Measurements from ENCODE around the gene TBC1D9. TPM values are rescaled to one million over a fixed set of nuclear protein-coding genes. Genes with fewer than 3 reads are reported as not detected.
A peak's percentile ranks its signal among the peaks of the same experiment; 100 is the strongest.
"Not testable (repeated sequence)": the region's sequence is repeated elsewhere in the genome, so short reads cannot be mapped to it uniquely, and the experiment has no call there.

TBC1D9 gene
- total RNA-seq, 1 experiment from 2014 or later, result 4.6 TPM

DNA sequence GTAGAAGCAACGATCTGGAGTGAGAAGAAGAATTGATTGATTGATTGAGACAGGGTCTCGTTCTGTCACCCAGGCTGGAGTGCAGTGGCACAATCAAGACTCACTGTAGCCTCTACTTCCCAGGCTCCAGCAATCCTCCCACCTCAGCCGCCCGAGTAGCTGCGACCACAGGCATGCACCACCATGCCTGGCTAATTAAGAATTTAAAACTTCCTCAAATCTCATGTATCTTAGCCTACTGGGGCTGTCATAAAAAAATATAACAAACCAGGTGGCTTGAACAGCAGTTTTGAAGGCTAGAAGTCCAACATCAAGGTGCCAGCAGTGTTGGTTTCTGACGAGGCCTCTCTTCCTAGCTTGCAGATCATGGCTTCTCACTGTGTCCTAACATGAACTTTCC is 18.3 kb upstream of the TBC1D9 start:
- DNase-seq, result no peak
- Histone ChIP-seq H3K36me3 (replicated peaks; ENCODE audit: control insufficient read depth, insufficient read depth, low read length) (no peaks in the 10 kb centered on the region), H3K27me3 (ENCODE audit: control insufficient read depth, insufficient read depth, low read length) (no peaks in the 10 kb centered on the region), H3K4me3 (ENCODE audit: insufficient read depth, low read depth, low read length) (no peak overlapping the region)

GRCh38 chr4:140769209-140769608 is 13.0 kb upstream of the TBC1D9 start:
- Histone ChIP-seq H3K4me3 (ENCODE audit: insufficient read depth, low read depth, low read length) (no peak overlapping the region), H3K36me3 (replicated peaks; ENCODE audit: control insufficient read depth, insufficient read depth, low read length) (no peaks in the 10 kb centered on the region), H3K27me3 (ENCODE audit: control insufficient read depth, insufficient read depth, low read length) (no peaks in the 10 kb centered on the region; the same call in 1 of the 2 replicates)
- DNase-seq, result no peak

- Histone ChIP-seq H3K27me3 (ENCODE audit: control insufficient read depth, insufficient read depth, low read length) (peaks cover 5% of the 10 kb centered on the region; the same call in 1 of the 2 replicates), H3K4me3 (ENCODE audit: insufficient read depth, low read depth, low read length) (no peak overlapping the region), H3K36me3 (replicated peaks; ENCODE audit: control insufficient read depth, insufficient read depth, low read length) (no peaks in the 10 kb centered on the region)
- DNase-seq, result peak; percentile 13
Measured at GRCh38 chr4:140764785-140765392, 8.7 kb upstream of the TBC1D9 start.

DNA sequence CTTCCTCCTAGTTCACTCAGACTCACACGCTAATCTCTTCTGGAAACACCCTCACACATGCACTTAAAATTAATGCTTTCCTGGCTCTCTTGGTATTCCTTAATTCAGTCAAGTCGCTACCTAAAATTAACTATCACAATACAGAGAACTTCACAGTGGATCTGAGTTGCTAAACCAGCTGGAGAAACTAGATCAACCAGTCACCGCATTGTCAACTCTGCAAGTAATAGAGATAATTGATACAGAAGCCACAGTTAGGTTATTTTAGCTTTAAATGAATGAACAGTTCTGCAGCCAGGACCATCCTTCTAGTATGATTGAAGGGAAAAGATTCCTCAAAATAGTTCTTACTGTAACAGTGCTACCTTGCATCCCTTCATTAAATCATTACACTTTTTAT is 6.0 kb upstream of the TBC1D9 start:
- H3K36me3 ChIP-seq (replicated peaks; ENCODE audit: control insufficient read depth, insufficient read depth, low read length), result no peaks in the 10 kb centered on the region
- no peak overlapping the region for H3K4me3 ChIP-seq (ENCODE audit: insufficient read depth, low read depth, low read length)
- H3K27me3 ChIP-seq (ENCODE audit: control insufficient read depth, insufficient read depth, low read length), result peaks cover 29% of the 10 kb centered on the region; the same call in 1 of the 2 replicates
- no peak for DNase-seq

DNA sequence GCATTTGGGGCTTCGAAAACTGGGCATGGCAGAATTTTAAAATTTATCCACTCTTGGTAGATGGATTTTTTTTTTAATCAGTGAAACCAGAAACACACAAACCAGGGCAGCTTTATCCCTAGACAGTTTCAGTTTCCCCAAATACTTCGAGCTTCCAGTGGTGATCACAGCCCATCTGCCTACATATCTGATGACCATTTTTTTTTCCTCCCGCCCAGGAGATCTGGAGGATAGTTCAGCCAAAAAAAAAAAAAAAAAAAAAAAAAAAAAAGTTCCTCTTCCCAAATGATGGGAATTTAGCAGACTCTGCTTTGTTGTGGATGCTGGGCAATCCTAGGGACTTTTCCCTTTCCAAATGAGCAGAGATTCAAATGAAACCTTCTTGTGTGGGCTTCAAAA is 1.0 kb upstream of the TBC1D9 start:
- no peak overlapping the region for H3K4me3 ChIP-seq (ENCODE audit: insufficient read depth, low read depth, low read length)
- peak; percentile 6 for DNase-seq
- H3K27me3 ChIP-seq (ENCODE audit: control insufficient read depth, insufficient read depth, low read length), result peaks cover 68% of the 10 kb centered on the region
- no peaks in the 10 kb centered on the region for H3K36me3 ChIP-seq (replicated peaks; ENCODE audit: control insufficient read depth, insufficient read depth, low read length)

- Histone ChIP-seq H3K4me3 (ENCODE audit: insufficient read depth, low read depth, low read length) (peak overlapping the region; percentile 64), H3K27me3 (ENCODE audit: control insufficient read depth, insufficient read depth, low read length) (peaks cover 65% of the 10 kb centered on the region), H3K36me3 (replicated peaks; ENCODE audit: control insufficient read depth, insufficient read depth, low read length) (no peaks in the 10 kb centered on the region)
- peak; percentile 73 for DNase-seq
Measured at GRCh38 chr4:140755774-140756318, 339 bp downstream of the TBC1D9 start.

DNA sequence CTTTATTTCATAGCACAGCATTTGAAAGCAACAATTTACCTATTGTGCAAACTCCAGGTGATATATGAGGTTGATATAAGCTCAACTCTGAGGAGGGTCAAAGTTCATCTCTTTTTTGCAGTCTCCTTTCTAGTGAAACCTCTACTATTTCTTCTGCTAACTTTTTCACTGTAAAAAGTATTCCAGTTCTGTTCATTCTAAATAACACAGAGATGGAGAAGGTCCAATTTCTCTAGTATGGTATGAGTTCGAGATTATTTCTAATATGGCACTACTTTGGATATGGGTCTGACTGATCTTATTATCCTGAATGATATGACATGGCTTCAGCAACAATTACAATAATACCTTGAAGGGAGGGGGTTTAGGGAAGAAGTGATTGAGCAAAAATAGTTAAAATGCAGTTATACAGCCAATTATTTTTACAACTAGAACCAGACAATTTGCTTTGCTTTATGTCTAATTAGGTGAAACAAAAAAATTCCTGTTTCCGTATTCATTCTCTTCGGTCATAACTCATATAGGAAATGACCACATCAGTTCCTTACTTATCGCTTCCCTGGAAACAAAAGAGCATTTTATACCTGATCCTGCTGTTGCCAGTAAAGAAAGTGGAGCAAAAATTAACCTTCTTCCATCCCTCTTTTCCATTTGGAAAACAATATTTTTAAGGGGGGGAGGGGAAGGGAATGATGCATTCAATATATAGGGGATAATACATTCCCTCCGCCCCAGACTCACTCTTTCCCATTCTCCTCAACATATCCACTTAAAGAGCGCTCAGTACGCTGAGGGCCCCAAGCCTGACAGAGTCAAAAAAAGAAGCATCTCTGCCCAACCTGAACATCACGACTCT is 1.0 kb downstream of the TBC1D9 start:
- Histone ChIP-seq H3K36me3 (replicated peaks; ENCODE audit: control insufficient read depth, insufficient read depth, low read length) (no peaks in the 10 kb centered on the region), H3K27me3 (ENCODE audit: control insufficient read depth, insufficient read depth, low read length) (peaks cover 65% of the 10 kb centered on the region), H3K4me3 (ENCODE audit: insufficient read depth, low read depth, low read length) (peak overlapping the region; percentile 64)
- DNase-seq, result no peak

GRCh38 chr4:140753329-140753728 is 2.9 kb downstream of the TBC1D9 start:
- DNase-seq, result no peak
- H3K4me3 ChIP-seq (ENCODE audit: insufficient read depth, low read depth, low read length), result no peak overlapping the region
- peaks cover 50% of the 10 kb centered on the region for H3K27me3 ChIP-seq (ENCODE audit: control insufficient read depth, insufficient read depth, low read length)

GRCh38 chr4:140752291-140753068 is 3.7 kb downstream of the TBC1D9 start:
- no peak overlapping the region for H3K4me3 ChIP-seq (ENCODE audit: insufficient read depth, low read depth, low read length)
- peaks cover 41% of the 10 kb centered on the region for H3K27me3 ChIP-seq (ENCODE audit: control insufficient read depth, insufficient read depth, low read length)
- H3K36me3 ChIP-seq (replicated peaks; ENCODE audit: control insufficient read depth, insufficient read depth, low read length), result no peaks in the 10 kb centered on the region
- DNase-seq, result no peak

More at GRCh38 chr4:140753329-140753728, 2.9 kb downstream of the TBC1D9 start:
- no peaks in the 10 kb centered on the region for H3K36me3 ChIP-seq (replicated peaks; ENCODE audit: control insufficient read depth, insufficient read depth, low read length)

- no peaks in the 10 kb centered on the region for H3K36me3 ChIP-seq (replicated peaks; ENCODE audit: control insufficient read depth, insufficient read depth, low read length)
- H3K27me3 ChIP-seq (ENCODE audit: control insufficient read depth, insufficient read depth, low read length), result peaks cover 27% of the 10 kb centered on the region
- DNase-seq, result no peak
- no peak overlapping the region for H3K4me3 ChIP-seq (ENCODE audit: insufficient read depth, low read depth, low read length)
Measured at GRCh38 chr4:140750470-140750869, 5.7 kb downstream of the TBC1D9 start.

DNA sequence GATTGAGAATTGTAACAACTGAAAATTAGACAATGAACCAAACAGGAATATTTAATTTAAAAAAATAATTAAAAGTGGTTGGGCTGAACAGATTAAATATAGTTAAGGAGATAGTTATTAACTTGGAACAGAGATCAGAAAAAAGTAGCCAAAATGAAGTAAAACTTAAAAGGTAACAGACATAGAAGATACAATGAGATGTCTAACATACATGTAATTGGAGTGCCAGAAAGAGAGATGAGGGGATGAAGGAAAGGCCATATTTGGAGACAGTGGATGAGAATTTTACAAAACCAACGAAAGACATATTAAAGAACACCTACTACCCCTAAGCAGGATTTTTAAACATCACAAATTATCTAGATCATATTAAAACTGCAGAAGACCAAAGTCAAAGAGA is 8.0 kb downstream of the TBC1D9 start:
- no peak for DNase-seq
- peaks cover 7% of the 10 kb centered on the region for H3K27me3 ChIP-seq (ENCODE audit: control insufficient read depth, insufficient read depth, low read length)
- H3K36me3 ChIP-seq (replicated peaks; ENCODE audit: control insufficient read depth, insufficient read depth, low read length), result no peaks in the 10 kb centered on the region
- H3K4me3 ChIP-seq (ENCODE audit: insufficient read depth, low read depth, low read length), result no peak overlapping the region

GRCh38 chr4:140746546-140746945 is 9.6 kb downstream of the TBC1D9 start:
- not testable (repeated sequence) for H3K4me3 ChIP-seq (ENCODE audit: insufficient read depth, low read depth, low read length); H3K36me3 ChIP-seq (replicated peaks; ENCODE audit: control insufficient read depth, insufficient read depth, low read length); DNase-seq; H3K27me3 ChIP-seq (ENCODE audit: control insufficient read depth, insufficient read depth, low read length)

DNA sequence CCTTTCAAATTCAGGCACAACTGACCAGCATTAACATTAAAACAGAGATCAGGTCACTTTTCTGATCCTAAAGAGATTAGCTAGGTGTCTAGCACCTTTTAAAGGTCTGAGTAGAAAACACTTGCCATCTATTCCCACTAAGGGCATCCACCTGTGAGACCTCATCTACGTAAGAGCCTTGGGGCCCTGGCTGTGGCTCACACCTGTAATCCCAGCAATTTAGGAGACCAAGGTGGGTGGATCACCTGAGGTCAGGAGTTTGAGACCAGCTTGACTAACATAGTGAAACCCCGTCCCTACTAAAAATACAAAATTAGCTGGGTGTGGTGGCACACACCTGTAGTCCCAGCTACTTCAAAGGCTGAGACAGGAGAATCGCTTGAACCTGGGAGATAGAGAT is 11.8 kb downstream of the TBC1D9 start:
- H3K4me3 ChIP-seq (ENCODE audit: insufficient read depth, low read depth, low read length), result no peak overlapping the region
- no peak for DNase-seq

GRCh38 chr4:140743194-140743931 is 12.8 kb downstream of the TBC1D9 start:
- no peak overlapping the region for H3K4me3 ChIP-seq (ENCODE audit: insufficient read depth, low read depth, low read length)
- peak; percentile 4 for DNase-seq
- H3K27me3 ChIP-seq (ENCODE audit: control insufficient read depth, insufficient read depth, low read length), result no peaks in the 10 kb centered on the region
- H3K36me3 ChIP-seq (replicated peaks; ENCODE audit: control insufficient read depth, insufficient read depth, low read length), result no peaks in the 10 kb centered on the region

More for the DNA sequence above, 11.8 kb downstream of the TBC1D9 start:
- H3K27me3 ChIP-seq (ENCODE audit: control insufficient read depth, insufficient read depth, low read length), result no peaks in the 10 kb centered on the region
- H3K36me3 ChIP-seq (replicated peaks; ENCODE audit: control insufficient read depth, insufficient read depth, low read length), result no peaks in the 10 kb centered on the region
